ENCODE data around the gene CTAG1A.
A peak's percentile ranks its signal among the peaks of the same experiment; 100 is the strongest.
"Not testable (repeated sequence)": the region's sequence is repeated elsewhere in the genome, so short reads cannot be mapped to it uniquely, and the experiment has no call there.

The CTAG1A gene

GRCh38 chrX:154584585-154585183 is at the start of gene CTAG1A:
CTAG1A (plus strand) TSS chrX:154585133; CDS start chrX:154585207, 74 bp downstream.
- DNase-seq = not testable (repeated sequence)

GRCh38 chrX:154535892-154536291 is 49.0 kb upstream of the CTAG1A start:
- DNase-seq = no peak

- no peak for DNase-seq
These were observed 45.9 kb upstream of the CTAG1A start for GRCh38 chrX:154539077-154539476.

- DNase-seq = not testable (repeated sequence)
These were observed 44.6 kb upstream of the CTAG1A start for GRCh38 chrX:154540365-154540764.

GRCh38 chrX:154540897-154541535 is 43.9 kb upstream of the CTAG1A start:
- no peak for DNase-seq

- DNase-seq = no peak
These were observed 43.4 kb upstream of the CTAG1A start for GRCh38 chrX:154541589-154541895.

- DNase-seq = peak; percentile 46
These were observed 42.8 kb upstream of the CTAG1A start for GRCh38 chrX:154541896-154542722.

- DNase-seq = no peak
These were observed 42.1 kb upstream of the CTAG1A start for GRCh38 chrX:154542723-154543424.

GRCh38 chrX:154545673-154546274 is 39.2 kb upstream of the CTAG1A start:
- no peak for DNase-seq

- peak; percentile 76 for DNase-seq
These were observed 38.3 kb upstream of the CTAG1A start, which contains the start of gene G6PD for GRCh38 chrX:154546354-154547244. G6PD (minus strand) TSS chrX:154546846; CDS start chrX:154546155, 691 bp downstream.

GRCh38 chrX:154547245-154548027 is 37.5 kb upstream of the CTAG1A start, which contains the start of gene IKBKG:
IKBKG (plus strand) TSS chrX:154547620; CDS start chrX:154552003, 4,383 bp downstream.
- DNase-seq = peak; percentile 85

- no peak for DNase-seq
These were observed 37.0 kb upstream of the CTAG1A start for GRCh38 chrX:154548028-154548316.

- DNase-seq = no peak
These were observed 35.2 kb upstream of the CTAG1A start for GRCh38 chrX:154549766-154550165.

GRCh38 chrX:154552112-154552806 is 32.7 kb upstream of the CTAG1A start:
- not testable (repeated sequence) for DNase-seq

- DNase-seq = not testable (repeated sequence)
These were observed 26.8 kb upstream of the CTAG1A start for GRCh38 chrX:154558060-154558690.

GRCh38 chrX:154558896-154559295 is 26.0 kb upstream of the CTAG1A start:
- not testable (repeated sequence) for DNase-seq

GRCh38 chrX:154560326-154560725 is 24.6 kb upstream of the CTAG1A start:
- not testable (repeated sequence) for DNase-seq

- DNase-seq = not testable (repeated sequence)
These were observed 22.6 kb upstream of the CTAG1A start for GRCh38 chrX:154562295-154562694.

GRCh38 chrX:154570361-154570760 is 14.6 kb upstream of the CTAG1A start:
- not testable (repeated sequence) for DNase-seq

- DNase-seq = not testable (repeated sequence)
These were observed 11.9 kb upstream of the CTAG1A start for GRCh38 chrX:154573061-154573460.
